GM08714 (cell line): ENCODE data around the gene SLC25A45.

Source experiments
- H3K4me3 ChIP-seq: fragments of 200-500 bp; sonication (Bioruptor generic); 2 replicates; pipeline ENCODE4 v1.5.1; 2014; ENCODE audit warnings: mild to moderate bottlenecking, low read length, inconsistent platforms
- ZNF274 ChIP-seq: IDR thresholded peaks from 2 replicates; pipeline ENCODE4 v1.6.1; 2012; ENCODE audit warnings: mild to moderate bottlenecking, low read depth, low read length

The SLC25A45 gene

GRCh38 chr11:65378928-65379638 is 3.4 kb downstream of the SLC25A45 start:
- no peak for TF ChIP-seq ZNF274
- no peak overlapping the region for H3K4me3 ChIP-seq

DNA sequence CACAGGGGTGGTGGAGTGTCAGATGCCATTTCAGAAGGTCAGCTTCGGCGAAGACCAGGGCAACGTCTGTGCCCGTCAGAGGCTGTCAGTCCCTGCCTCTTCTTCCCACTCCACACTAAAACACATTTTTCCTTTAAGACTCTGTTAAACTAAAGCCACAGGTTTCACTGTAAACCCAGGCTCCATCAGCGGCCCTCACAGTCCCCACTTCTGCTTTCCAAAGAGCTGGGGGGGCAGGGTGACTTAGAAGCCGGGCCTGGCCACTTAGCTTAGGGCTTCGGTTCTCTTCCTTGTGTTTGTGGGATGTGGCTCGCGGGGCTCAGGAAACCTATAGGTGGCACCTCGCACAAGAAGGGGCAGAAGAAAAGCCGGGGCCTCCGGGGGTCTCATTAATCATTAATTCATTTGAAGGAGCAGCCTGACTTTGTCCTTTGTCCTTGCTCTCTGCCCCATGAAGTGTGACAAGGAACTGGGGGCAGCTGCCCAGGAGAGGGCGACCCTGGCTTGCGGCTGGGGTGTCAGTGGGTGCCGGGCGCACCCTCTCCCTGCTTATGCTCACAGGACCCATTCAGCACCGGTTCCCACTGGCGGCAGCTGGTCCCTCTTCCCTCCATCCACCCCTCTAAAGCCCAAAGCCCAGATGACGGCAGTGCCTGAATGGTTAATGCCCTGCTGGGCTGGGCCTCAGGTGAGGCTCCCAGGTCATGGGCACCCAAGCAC is 4.1 kb downstream of the SLC25A45 start:
- TF ChIP-seq ZNF274 = no peak
- H3K4me3 ChIP-seq = no peak overlapping the region

GRCh38 chr11:65377777-65378176 is 4.7 kb downstream of the SLC25A45 start:
- TF ChIP-seq ZNF274 = no peak
- no peak overlapping the region for H3K4me3 ChIP-seq

- TF ChIP-seq ZNF274 = no peak
Observed at GRCh38 chr11:65377036-65377435, 5.4 kb downstream of the SLC25A45 start.

DNA sequence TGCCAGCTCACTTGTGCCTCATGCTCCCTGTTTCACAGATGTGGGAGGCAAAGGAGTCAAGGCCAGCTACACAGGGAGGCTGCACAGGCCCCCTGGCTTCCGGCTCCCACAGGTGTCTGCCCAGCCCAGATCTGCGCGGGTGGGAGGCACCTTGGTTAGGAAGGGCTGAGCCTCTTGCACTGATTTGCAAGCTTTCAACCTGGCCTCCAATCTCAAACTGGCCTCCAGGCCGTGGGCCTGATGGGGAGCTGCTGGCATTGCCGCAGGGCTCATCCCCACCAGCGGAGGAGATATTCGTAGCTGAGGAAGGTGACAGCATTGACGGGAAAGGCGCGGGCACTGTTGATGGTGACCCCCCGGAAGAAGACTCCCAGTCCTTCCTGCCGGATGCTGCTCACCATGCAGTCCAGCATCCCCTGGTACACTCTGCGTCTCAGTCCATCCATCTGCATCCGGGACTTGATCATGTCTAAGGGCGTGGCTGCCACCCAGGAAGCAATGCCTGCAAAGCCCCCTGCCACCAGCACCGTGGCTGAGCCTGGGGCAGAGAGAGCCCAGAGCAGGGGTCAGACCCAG is 6.2 kb downstream of the SLC25A45 start:
- no peak overlapping the region for H3K4me3 ChIP-seq
- no peak for TF ChIP-seq ZNF274

More at GRCh38 chr11:65377036-65377435, 5.4 kb downstream of the SLC25A45 start:
- H3K4me3 ChIP-seq = no peak overlapping the region

DNA sequence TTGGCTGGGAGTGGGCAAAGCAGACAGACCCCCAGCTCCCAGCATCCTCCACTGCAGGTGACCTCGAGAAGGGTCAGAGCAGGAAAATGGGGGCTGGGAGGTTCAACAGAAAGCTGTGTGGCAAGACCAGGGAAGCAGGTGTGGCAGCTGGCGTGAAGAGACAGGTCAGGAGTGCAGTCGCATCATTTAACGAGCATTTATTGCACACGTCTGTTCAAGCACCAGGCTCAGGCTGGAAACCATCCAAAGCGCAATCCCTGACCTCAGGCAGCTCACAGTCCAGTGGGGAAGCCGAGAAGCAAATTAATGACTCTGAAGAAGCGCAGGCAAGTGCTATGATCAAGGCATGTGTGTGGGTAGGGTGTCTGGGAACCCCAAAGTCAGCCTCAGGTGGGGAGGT is 7.4 kb downstream of the SLC25A45 start:
- H3K4me3 ChIP-seq = no peak overlapping the region
- no peak for TF ChIP-seq ZNF274

- TF ChIP-seq ZNF274 = no peak
- H3K4me3 ChIP-seq = no peak overlapping the region
Observed at GRCh38 chr11:65373839-65374580, 8.4 kb downstream of the SLC25A45 start.

- no peak for TF ChIP-seq ZNF274
Observed at GRCh38 chr11:65370659-65371049, 11.8 kb downstream of the SLC25A45 start.

DNA sequence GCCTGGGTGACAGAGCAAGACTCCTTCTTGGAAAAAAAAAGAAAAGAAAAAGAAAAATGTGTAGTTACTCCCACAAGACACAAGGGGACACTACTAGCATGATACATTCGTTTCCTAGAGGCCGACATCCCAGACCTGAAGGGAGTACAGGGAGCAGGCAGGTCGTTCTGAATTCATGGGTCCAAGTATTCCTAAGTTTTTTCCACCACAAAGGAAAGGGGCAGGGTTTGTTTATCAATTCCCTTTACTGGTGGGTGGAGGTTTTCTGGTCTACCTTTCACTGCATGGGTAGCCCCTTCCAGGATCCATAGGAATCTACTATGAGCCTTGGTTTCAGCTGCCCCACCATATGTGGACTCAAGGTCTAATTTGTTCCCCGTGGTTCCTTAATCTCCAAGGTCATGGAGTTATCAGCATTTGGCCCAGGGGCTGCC is 16.1 kb downstream of the SLC25A45 start:
- no peak for TF ChIP-seq ZNF274
- no peak overlapping the region for H3K4me3 ChIP-seq

More at GRCh38 chr11:65370659-65371049, 11.8 kb downstream of the SLC25A45 start:
- no peak overlapping the region for H3K4me3 ChIP-seq

- H3K4me3 ChIP-seq = no peak overlapping the region
- TF ChIP-seq ZNF274 = no peak
Observed at GRCh38 chr11:65363770-65364169, 18.7 kb downstream of the SLC25A45 start.

DNA sequence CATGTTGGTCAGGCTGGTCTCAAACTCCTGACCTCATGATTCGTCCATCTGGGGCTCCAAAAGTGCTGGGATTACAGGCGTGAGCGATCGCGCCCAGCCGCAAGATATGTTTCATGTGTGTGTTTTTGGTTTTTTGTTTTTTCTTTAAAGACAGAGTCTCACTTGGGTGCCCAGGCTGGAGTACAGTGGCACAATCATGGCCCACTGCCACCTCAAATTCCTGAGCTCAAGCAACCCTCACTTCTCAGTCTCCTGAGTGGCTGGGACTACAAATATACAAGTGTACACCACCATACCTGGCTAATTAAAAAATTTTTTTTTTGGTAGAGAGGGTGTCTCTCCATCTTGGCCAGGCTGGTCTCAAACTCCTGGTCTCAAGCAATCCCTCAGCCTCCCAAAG is 19.5 kb downstream of the SLC25A45 start:
- TF ChIP-seq ZNF274 = no peak
- no peak overlapping the region; the same call in 1 of the 2 replicates for H3K4me3 ChIP-seq

DNA sequence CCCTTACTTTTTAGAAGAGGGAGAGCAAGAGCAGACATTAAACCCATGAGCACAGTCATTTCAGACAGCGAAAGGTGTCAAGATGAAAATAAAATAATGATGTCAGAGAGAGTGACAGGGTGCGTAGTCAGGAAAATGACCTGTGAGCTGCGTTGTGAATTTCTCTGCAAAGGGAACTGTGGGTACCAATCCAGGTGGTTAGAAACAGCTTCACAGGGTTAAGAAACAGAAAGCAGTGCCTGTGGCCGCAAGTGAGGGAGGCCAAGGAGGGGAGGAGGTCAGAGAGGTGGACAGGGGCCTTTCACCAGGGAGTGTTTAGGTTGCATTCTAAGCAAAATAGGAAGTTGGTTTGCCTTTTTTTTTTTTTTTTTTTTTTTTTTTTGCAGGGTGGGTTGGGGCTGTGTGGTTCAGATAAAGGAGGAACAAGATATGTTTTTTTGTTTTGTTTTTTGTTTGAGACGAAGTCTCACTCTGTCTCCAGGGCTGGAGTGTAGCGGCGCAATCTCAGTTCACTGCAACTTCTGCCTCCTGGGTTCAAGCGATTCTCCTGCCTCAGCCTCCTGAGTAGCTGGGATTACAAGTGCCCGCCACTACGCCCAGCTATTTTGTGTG is 20.0 kb downstream of the SLC25A45 start:
- no peak overlapping the region; the same call in 1 of the 2 replicates for H3K4me3 ChIP-seq
- TF ChIP-seq ZNF274 = no peak

DNA sequence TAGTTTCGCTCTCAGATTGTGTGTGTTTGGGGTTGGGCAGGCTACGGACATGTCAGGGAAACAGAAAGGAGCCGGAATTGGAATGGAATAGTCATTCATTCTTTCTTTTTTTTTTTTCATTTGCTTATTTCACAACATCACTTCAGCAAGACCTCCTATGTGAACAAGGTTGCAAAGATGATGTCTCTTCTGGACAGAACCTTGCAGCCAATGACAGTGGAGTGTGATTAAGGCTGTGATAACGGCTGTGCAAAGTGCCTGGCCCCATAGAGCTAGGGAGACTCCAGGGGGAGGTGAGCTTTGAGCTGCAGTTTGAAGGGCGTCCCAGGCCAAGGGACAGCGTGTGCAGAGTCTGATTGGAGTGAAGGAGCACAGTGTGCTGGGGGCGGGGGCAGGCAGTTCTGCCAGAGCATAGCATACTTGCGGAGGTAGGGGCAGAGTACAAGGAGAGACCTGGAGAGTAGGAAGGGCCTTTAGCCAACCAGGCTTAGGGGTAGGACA is 24.5 kb downstream of the SLC25A45 start:
- TF ChIP-seq ZNF274 = no peak
- H3K4me3 ChIP-seq = no peak overlapping the region
